ENCODE results near the gene MKNK2.
A peak's percentile ranks its signal among the peaks of the same experiment; 100 is the strongest.

The MKNK2 gene

DNA sequence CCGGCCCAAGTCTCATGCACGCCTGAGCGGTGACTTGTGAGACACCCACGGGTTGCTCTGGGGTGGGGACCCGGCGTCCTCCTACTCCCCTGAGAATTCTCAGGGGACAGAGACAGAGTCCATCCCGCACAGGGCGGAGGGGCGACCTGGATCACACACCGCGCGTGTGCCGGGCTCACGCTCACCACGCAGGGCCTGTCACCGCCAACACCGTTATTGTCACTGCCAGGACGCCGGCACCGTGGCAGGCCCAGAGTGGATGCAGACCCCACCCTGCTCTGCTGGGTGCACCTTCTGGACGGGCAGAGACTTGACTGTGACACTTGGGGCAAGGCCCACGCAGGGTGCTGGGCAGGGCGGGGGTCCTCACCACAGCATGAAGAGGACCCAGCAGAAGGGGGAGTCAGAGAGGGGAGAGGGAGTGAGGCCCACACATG, 28.8 kb upstream of the MKNK2 start:
- FAIRE-seq: no peak

GRCh38 chr19:2079076-2079864, 28.2 kb upstream of the MKNK2 start:
- FAIRE-seq: no peak

DNA sequence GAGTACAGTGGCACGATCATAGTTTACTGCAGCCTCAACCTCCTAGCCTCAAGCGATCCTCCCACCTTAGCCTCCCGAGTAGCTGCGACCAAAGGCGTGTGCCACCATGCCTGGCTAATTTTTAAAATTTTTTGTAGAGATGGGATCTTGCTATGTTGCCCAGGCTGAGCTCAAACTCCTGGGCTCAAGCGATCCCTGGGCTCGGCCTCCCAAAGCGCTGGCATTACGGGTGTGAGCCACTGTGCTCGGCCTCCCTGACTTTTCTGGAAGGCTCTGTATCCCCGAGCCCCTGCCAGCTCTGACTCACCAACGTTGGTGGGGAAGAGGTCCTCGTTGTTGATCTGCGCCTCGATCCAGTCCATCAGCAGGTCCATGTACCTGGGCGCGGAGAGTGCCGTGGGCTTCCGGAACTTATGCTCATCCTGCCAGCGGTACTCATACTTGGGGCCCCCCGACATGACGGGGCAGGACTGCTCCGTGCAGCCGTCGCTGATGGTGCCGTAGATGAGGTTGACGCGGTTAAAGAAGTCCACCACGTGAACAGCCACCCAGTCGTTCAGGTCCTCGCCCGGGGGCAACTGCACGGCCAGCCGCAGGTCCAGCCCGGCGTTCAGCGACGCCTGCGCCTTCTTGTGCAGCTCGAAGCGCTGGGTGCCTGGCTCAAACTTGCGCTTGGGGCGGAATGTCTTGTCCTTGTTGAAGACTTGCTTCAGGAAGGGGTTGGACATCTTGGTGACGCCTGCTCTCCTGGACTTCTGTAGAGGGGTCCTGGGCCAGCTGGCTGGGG, 27.0 kb upstream of the MKNK2 start:
- FAIRE-seq: no peak

DNA sequence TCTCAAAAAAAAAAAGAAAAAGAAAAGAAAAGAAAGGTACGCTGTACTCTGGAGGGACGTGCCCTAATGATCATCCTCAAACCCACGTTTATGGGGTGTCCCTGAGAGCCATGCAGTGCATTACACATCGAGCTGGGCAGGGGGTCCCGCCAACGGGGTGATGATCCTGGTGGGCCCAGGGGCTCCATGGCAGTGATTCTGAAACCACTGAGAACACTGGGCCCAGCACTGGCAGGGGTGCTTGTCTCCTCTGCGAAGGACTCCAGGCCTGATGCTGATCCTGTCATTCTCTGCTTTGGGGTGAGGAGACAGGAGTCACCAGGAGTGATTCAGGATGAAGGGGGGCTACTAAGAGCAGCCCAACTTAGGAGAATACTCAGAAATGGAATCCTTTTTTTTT, 26.4 kb upstream of the MKNK2 start:
- no peak for FAIRE-seq

DNA sequence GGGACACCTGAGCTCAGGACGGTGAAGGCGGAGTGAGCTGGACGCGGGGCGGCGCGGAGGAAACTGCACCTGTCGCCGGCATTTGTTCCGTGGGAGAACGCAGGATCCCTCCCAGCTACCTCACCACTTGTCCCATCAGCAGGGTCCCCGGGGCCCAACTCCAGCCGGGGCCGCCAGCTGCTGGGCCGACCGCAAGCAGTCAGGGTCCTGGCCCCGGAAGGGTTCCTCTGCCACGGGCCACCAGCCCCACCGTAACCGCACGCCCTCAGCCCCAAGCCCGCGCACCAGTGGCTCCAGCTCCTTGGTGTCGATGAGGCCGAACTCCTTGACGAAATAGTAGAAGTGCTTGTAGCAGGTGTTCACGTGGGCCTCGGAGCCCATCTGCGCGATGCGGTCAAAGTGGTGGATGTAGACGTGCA, 25.5 kb upstream of the MKNK2 start:
- FAIRE-seq: no peak

DNA sequence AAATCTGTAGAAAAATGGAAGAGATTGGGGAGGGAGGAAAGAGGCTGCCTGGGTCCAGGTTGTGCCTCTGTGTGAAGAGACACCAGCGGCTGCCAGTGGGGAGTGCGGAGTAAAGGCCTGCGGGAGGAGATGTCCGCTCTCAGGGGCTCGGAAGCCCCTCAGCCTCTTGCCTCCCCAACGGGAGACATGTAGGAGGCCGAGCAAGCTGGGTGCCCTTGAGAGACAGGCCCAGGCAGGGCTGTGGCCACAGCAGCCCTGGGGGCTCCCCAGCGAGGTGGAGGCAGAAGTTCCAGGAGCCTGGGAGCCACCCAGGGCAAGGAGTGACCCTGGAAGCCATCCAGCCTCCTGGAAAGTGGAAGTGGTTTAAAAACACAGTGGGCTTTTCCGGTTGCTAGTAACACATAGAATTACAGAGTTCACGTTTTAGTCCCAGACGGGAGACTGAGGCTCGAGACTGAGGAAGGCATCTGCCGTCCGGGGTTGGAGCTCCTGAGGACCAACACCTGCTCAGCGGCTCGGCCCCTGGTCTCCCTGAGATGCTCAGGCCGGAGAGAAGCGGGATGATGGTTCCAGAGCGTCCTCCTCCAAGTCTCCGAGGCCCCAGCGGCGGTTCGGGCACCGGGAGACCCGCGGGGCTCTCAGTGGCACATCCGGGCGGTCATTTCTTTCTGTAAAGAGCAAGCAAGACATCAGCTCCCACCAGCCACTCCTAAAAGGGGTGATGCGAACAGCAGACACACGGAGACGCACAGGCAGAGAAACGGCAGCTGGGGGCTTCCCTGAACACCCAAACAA, 21.9 kb upstream of the MKNK2 start:
- FAIRE-seq: no peak

- no peak for FAIRE-seq
These were observed 20.1 kb upstream of the MKNK2 start for GRCh38 chr19:2070986-2071673.

DNA sequence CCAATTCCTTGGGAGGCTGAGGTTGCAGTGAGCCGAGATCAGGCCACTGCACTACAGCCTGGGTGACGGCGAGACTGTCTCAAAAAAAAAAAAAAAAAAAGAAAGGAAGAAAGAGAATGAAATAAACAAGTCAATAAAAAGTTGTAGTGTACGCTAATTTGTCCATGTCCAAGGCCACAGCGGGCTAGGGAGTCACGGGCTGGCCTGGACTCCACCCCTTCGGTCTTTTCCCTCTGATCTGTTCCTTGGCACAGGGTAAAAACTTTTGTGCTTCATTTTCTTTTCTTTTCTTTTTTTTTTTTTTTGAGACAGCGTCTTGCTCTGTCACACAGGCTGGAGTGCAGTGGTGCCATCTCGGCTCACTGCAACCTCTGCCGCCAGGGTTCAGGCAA, 19.4 kb upstream of the MKNK2 start:
- no peak for FAIRE-seq

- FAIRE-seq: no peak
These were observed 13.9 kb upstream of the MKNK2 start for GRCh38 chr19:2064788-2065524.

DNA sequence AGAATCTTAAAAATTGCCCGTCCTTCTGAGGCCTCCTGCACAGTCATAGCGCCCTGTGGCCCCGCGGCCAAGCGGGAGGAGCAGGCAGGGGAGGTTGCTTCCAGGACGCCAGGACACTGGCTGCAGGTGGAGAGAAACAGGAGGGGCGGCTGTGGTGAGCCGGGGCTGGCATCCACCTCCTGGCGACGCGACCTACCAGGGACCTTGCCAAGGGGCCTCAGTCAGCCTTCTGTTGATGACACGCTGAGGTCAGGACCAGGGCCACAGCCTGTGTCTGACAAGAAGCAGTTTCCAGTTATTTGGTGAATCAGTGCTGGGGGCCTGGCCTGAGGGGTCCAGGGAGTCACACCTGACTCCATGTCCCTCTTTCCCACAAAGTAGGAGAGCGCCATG, 13.3 kb upstream of the MKNK2 start:
- FAIRE-seq: no peak

DNA sequence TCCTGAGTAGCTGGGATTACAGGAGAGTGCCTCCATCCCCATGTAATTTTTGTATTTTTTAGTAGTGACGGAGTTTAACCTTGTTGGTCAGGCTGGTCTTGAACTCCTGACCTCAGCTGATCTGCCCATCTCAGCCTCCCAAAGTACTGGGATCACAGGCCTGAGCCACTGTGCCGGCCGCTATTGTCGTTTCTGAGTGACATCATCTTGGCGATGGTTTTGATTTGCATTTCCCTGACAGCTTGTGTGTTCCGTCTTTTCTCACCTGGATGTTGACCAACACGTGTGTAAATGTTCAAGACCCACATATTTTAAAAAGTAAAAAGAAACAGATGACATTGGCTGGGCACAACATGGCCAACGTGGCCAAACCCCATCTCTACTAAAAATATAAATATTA, 12.8 kb upstream of the MKNK2 start:
- FAIRE-seq: no peak

DNA sequence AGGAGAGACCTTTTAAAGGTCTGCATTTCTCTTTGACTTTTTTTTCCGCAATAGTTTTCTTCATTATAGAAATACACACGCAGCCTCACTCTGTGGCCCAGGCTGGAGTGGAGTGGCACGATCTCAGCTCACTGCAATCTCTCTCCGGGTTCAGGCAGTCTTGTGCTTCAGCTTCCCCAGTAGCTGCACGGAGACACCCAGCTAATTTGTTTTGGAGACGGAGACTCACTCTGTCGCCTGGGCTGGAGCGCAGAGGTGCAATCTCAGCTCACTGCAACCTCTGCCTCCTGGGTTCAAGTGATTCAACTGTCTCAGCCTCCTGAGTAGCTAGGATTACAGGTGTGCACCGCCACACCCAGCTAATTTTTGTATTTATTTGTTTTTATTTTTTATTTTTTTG, 11.7 kb upstream of the MKNK2 start:
- no peak for FAIRE-seq

GRCh38 chr19:2062389-2062729, 11.3 kb upstream of the MKNK2 start:
- FAIRE-seq: no peak

- FAIRE-seq: peak; percentile 96
These were observed 10.7 kb upstream of the MKNK2 start for GRCh38 chr19:2061495-2062388.

- no peak for FAIRE-seq
These were observed 9.9 kb upstream of the MKNK2 start for GRCh38 chr19:2060884-2061494.

DNA sequence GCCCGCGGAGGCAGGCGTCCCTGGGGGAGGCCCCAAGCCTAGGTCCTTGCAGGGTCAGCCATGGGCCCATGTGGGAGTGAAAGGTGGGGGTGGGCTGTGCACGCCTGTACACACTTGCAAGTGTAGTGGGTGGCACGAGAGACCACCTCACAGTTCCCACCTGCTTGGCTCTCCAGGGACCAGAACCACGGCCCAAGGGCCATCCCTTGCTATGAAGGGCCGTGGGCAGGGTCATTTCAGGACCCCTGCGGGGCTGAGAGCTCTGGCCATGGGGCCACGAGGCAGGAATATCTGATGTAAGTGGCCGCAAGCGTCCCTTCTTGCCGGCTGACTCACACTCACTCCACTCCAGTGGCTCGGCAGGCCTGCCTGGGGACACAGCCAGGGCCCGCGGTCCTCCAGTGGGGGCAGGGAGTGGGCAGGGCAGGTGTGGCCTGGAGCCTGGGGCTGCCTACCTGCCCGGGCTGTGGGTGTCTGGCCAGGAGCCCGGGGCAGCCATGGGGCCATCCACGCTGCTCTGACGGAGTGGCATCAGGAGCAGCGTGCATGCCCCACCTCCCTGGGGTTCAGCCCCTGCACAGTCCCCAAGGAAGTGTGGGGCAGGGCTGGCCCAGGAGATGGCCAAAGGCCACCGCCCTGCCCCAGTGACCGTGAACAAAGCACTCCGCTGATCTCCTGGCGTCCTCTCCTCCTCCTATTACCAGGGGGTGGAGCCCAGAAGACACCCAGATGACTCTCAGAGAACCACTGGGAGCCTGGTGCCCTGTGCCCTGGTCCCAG, 8.6 kb upstream of the MKNK2 start:
- FAIRE-seq: no peak

GRCh38 chr19:2058570-2059421, 7.8 kb upstream of the MKNK2 start:
- no peak for FAIRE-seq

DNA sequence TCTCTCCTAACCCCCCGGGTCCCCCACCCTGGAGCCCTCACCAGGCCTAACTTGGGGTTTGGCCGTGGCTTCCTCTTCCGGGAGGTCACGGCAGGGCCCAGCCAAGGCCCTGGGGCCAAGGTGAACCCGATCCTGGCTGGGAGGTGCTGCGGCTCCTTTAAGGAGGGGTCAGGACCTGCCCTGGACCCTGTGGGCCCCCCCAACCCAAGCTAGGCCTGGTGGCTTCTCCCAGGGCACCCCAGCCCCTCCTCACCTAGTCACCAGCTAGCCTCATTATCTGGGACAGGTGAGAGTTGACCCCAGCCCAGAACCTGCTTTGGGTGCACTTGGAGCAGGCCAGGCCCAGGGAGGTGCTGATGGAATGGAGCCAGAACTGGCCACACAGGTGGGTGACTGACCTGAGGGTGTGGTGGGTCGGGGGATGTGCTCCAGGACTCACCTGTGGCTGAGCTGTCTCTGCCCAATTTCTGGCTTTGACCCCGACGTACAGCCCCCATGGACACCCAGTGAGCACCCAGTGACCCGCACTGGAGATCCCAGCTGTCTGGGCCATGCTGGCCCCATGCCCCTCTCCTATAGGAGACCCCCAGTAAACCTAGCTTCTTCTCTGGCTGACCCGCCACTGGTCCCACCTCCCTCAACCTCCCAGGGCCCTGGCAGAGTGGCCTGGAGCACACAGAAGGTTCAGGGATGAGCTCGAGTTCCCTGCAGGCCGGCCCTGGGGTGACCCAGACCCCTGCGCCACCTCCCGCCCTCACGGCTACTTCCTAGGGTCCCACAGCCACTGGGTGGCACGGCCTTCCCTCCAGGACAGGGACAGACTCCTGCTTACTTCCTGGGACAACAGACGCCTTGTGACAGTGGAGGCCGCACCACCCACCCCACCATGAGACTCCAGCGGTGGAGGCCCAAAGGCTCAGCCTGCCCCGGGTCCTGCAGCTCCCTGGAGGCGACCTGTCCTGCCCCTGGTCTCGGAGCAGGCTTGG, 6.7 kb upstream of the MKNK2 start:
- FAIRE-seq: no peak
